Fibroblast of skin of left biceps (primary cell): Measurements from ENCODE around the gene NT5C2.
"Not testable (repeated sequence)": the region's sequence is repeated elsewhere in the genome, so short reads cannot be mapped to it uniquely, and the experiment has no call there.

Source experiments
- DNase-seq, 2 experiments: peaks; one replicate each; pipeline ENCODE4 v3.0.0-alpha.2; 2013; ENCODE audit warnings: low read depth in 2 of 2

The NT5C2 gene

GRCh38 chr10:103202319-103202718 is 9.2 kb upstream of the NT5C2 start:
- DNase-seq = no peak

- DNase-seq = no peak
Observed at GRCh38 chr10:103199488-103199887, 6.4 kb upstream of the NT5C2 start.

GRCh38 chr10:103198648-103199047 is 5.6 kb upstream of the NT5C2 start:
- no peak for DNase-seq

- no peak for DNase-seq
Observed at GRCh38 chr10:103197903-103198302, 4.8 kb upstream of the NT5C2 start.

GRCh38 chr10:103197174-103197573 is 4.1 kb upstream of the NT5C2 start:
- DNase-seq = no peak

GRCh38 chr10:103196516-103196915 is 3.4 kb upstream of the NT5C2 start:
- no peak for DNase-seq

- peak in 1 of 2 experiments; percentile 14 for DNase-seq
Observed at GRCh38 chr10:103193820-103194529, 903 bp upstream of the NT5C2 start.

GRCh38 chr10:103192451-103193106 is 493 bp downstream of the NT5C2 start:
- no peak for DNase-seq

- DNase-seq = no peak
Observed at GRCh38 chr10:103192089-103192450, 1.0 kb downstream of the NT5C2 start.

- not testable (repeated sequence) for DNase-seq
Observed at GRCh38 chr10:103191198-103191597, 1.9 kb downstream of the NT5C2 start.

GRCh38 chr10:103188853-103189252 is 4.2 kb downstream of the NT5C2 start:
- DNase-seq = peak in 1 of 2 experiments; percentile 21

GRCh38 chr10:103186128-103186527 is 6.9 kb downstream of the NT5C2 start:
- DNase-seq = no peak

GRCh38 chr10:103184615-103185014 is 8.5 kb downstream of the NT5C2 start:
- DNase-seq = no peak

GRCh38 chr10:103183991-103184451 is 9.1 kb downstream of the NT5C2 start:
- not testable (repeated sequence) for DNase-seq

GRCh38 chr10:103181244-103181643 is 11.8 kb downstream of the NT5C2 start:
- DNase-seq = no peak

GRCh38 chr10:103180491-103180890 is 12.6 kb downstream of the NT5C2 start:
- DNase-seq = no peak

- no peak for DNase-seq
Observed at GRCh38 chr10:103177123-103177522, 15.9 kb downstream of the NT5C2 start.

GRCh38 chr10:103175580-103176285 is 17.3 kb downstream of the NT5C2 start:
- no peak for DNase-seq

GRCh38 chr10:103174324-103174723 is 18.7 kb downstream of the NT5C2 start:
- DNase-seq = not testable (repeated sequence)

GRCh38 chr10:103171278-103171677 is 21.8 kb downstream of the NT5C2 start:
- no peak for DNase-seq

GRCh38 chr10:103168438-103168837 is 24.6 kb downstream of the NT5C2 start:
- no peak for DNase-seq

GRCh38 chr10:103167554-103167953 is 25.5 kb downstream of the NT5C2 start:
- DNase-seq = not testable (repeated sequence)

- no peak for DNase-seq
Observed at GRCh38 chr10:103166523-103166922, 26.5 kb downstream of the NT5C2 start.
